HCT116 (cell line): Measurements from ENCODE around the gene EIF2B2. TPM values are rescaled to one million over a fixed set of nuclear protein-coding genes. Genes with fewer than 3 reads are reported as not detected.

Source experiments
- ATAC-seq: fragments of 200-7000 bp; cut with Tn5 transposase; 2 replicates; pipeline ENCODE4 v1.9.1; 2020; ENCODE audit warnings: mild to moderate bottlenecking, moderate library complexity
- BruUV-seq: library from RNA; stranded (reverse); fragments of 400-500 nt; replicated peaks from 2 replicates; lab custom pipeline; 2021; lab: Mats Ljungman, UMichigan
- CTCF ChIA-PET: fragments of 300-600 bp; sonication (Branson Sonifier 250); formaldehyde crosslinking; loops from one replicate; lab custom pipeline; 2021; ENCODE audit warnings: antibody characterized with exemption; lab: Charles Lee
- POLR2A ChIA-PET: fragments of 300-600, 350-600 bp; sonication (Branson Sonifier 250); formaldehyde crosslinking; loops from one replicate; lab custom pipeline; 2021; ENCODE audit warnings: antibody characterized with exemption; lab: Charles Lee
- RAD21 ChIA-PET, 2 experiments: fragments of 300-600 bp; sonication (Branson Sonifier 250); formaldehyde crosslinking; loops; one replicate each; lab custom pipeline; 2023; ENCODE audit warnings: low total read pairs in 2 of 2; ENCODE audit not compliant: uncharacterized antibody in 2 of 2, unreplicated experiment in 2 of 2, low non-redundant PET in 1 of 2; lab: Charles Lee
- DNase-seq: peaks from one replicate; pipeline ENCODE4 v3.0.0-alpha.2; 2010; ENCODE audit warnings: low read depth, low spot score
- H2AFZ ChIP-seq: fragments of 200-600 bp; shearing (Covaris generic), sonication (generic); 2 replicates; pipeline ENCODE4 v1.6.1; 2017; ENCODE audit warnings: low read depth, mixed run types, mixed read lengths, antibody characterized with exemption, low read length; ENCODE audit not compliant: poor library complexity, severe bottlenecking
- H3K27ac ChIP-seq: 2 replicates; pipeline ENCODE4 v1.5.1; 2012; ENCODE audit warnings: low read depth, low read length
- H3K27me3 ChIP-seq: fragments of 200-600 bp; sonication (generic); 2 replicates; pipeline ENCODE4 v1.6.1; 2016; ENCODE audit warnings: mixed run types, low read length, mixed read lengths; ENCODE audit not compliant: insufficient read depth
- H3K36me3 ChIP-seq, 2 experiments: fragments of 200-500 bp in 1 of 2; fragments of 200-600 bp in 1 of 2; sonication (Bioruptor generic) in 1 of 2; sonication (generic) in 1 of 2; 2 replicates each; pipeline versions ENCODE4 v1.5.1 to v1.6.1; 2014 to 2016; ENCODE audit warnings: low read length in 2 of 2, inconsistent platforms in 1 of 2, mixed read lengths in 1 of 2, mixed run types in 1 of 2; ENCODE audit not compliant: insufficient read depth in 2 of 2, control insufficient read depth in 1 of 2
- H3K4me1 ChIP-seq, 2 experiments: fragments of 200-600 bp in 1 of 2; sonication (generic) in 1 of 2; 2 replicates each; pipeline versions ENCODE4 v1.5.1 to v1.6.1; 2012 to 2017; ENCODE audit warnings: low read length in 2 of 2, inconsistent platforms in 1 of 2, mild to moderate bottlenecking in 1 of 2, mixed read lengths in 1 of 2, mixed run types in 1 of 2, moderate library complexity in 1 of 2; ENCODE audit not compliant: insufficient read depth in 2 of 2, control insufficient read depth in 1 of 2
- H3K4me2 ChIP-seq: fragments of 200-600 bp; sonication (generic); 2 replicates; pipeline ENCODE4 v1.6.1; 2017; ENCODE audit warnings: mixed run types, low read length, mixed read lengths
- H3K4me3 ChIP-seq, 2 experiments: fragments of 200-600 bp in 1 of 2; sonication (generic) in 1 of 2; replicated peaks in 1 of 2; 2 replicates each; pipeline ENCODE4 v1.5.1; 2011 to 2016; ENCODE audit warnings: low read length in 2 of 2, control low read depth in 1 of 2, low read depth in 1 of 2, mild to moderate bottlenecking in 1 of 2, mixed read lengths in 1 of 2, mixed run types in 1 of 2
- H3K79me2 ChIP-seq: fragments of 200-600 bp; sonication (generic); 2 replicates; pipeline ENCODE4 v1.6.1; 2017; ENCODE audit warnings: mild to moderate bottlenecking, mixed run types, low read length, moderate library complexity, mixed read lengths; ENCODE audit not compliant: insufficient read depth
- H3K9ac ChIP-seq: fragments of 200-600 bp; sonication (generic); 2 replicates; pipeline ENCODE4 v1.6.1; 2016; ENCODE audit warnings: low read length, mixed read lengths
- H3K9me2 ChIP-seq: fragments of 200-600 bp; sonication (generic), shearing (Covaris generic); 2 replicates; pipeline ENCODE4 v1.6.1; 2017; ENCODE audit warnings: mixed run types, mild to moderate bottlenecking, moderate library complexity; ENCODE audit not compliant: insufficient read depth
- H3K9me3 ChIP-seq, 2 experiments: fragments of 200-500 bp in 1 of 2; fragments of 200-600 bp in 1 of 2; sonication (Bioruptor generic) in 1 of 2; sonication (generic) in 1 of 2; 2 replicates each; pipeline ENCODE4 v1.6.1; 2014 to 2017; ENCODE audit warnings: low read length in 2 of 2, mixed read lengths in 2 of 2, inconsistent platforms in 1 of 2, low read depth in 1 of 2, mild to moderate bottlenecking in 1 of 2, mixed run types in 1 of 2, moderate library complexity in 1 of 2; ENCODE audit not compliant: control insufficient read depth in 1 of 2, insufficient read depth in 1 of 2
- H4K20me1 ChIP-seq: fragments of 200-600 bp; sonication (generic), shearing (Covaris generic); 2 replicates; pipeline ENCODE4 v1.6.1; 2017; ENCODE audit warnings: mixed run types, mild to moderate bottlenecking, moderate library complexity; ENCODE audit not compliant: insufficient read depth
- ATF3 ChIP-seq: IDR thresholded peaks from 2 replicates; pipeline ENCODE4 v1.6.1; 2012
- CEBPB ChIP-seq: IDR thresholded peaks from 2 replicates; pipeline ENCODE4 v1.6.1; 2012; ENCODE audit warnings: low read depth
- EGR1 ChIP-seq: IDR thresholded peaks from 2 replicates; pipeline ENCODE4 v1.6.1; 2012; ENCODE audit warnings: low read depth
- EZH2phosphoT487 ChIP-seq: fragments of 200-600 bp; IDR thresholded peaks from 2 replicates; pipeline ENCODE4 v1.6.1; 2018; ENCODE audit warnings: antibody characterized with exemption, borderline replicate concordance
- POLR2A ChIP-seq: IDR thresholded peaks from 2 replicates; pipeline ENCODE4 v1.7.0; 2011; ENCODE audit warnings: borderline replicate concordance; ENCODE audit not compliant: insufficient read depth, insufficient read length; ENCODE audit errors: extremely low read depth
- POLR2AphosphoS5 ChIP-seq: IDR thresholded peaks from 2 replicates; pipeline ENCODE4 v1.6.1; 2011; ENCODE audit warnings: mild to moderate bottlenecking, low read depth, low read length, moderate library complexity
- REST ChIP-seq: IDR thresholded peaks from 2 replicates; pipeline ENCODE4 v1.6.1; 2012; ENCODE audit warnings: low read depth
- YY1 ChIP-seq: IDR thresholded peaks from 2 replicates; pipeline ENCODE4 v1.6.1; 2011; ENCODE audit warnings: low read length, low read depth, moderate library complexity, mild to moderate bottlenecking; ENCODE audit not compliant: insufficient replicate concordance; ENCODE audit errors: extremely low read depth
- ZNF274 ChIP-seq: fragments of 200-500 bp; sonication (Bioruptor generic); IDR thresholded peaks from 2 replicates; pipeline ENCODE4 v1.6.1; 2014; ENCODE audit warnings: mild to moderate bottlenecking, low read depth, low read length, inconsistent platforms
- intact Hi-C: fragments of 100-400 bp; cut with micrococcal nuclease; formaldehyde crosslinking; loops from 2 replicates; pipeline ENCODE4 v1.10.0; 2022
- total RNA-seq: library from RNA; stranded (reverse); gene quantifications from one replicate; pipeline ENCODE4 v1.2.1, GENCODE V29; 2021; ENCODE audit not compliant: unreplicated experiment
- TF ChIP-seq, protein P1 (sequence below): IDR thresholded peaks from 2 replicates; pipeline ENCODE4 v1.6.1; 2012

EIF2B2 gene
- total RNA-seq, 1 experiment from 2014 or later: 54.8 TPM

- H3K9me3 ChIP-seq: no peaks in the 10 kb centered on the region
- no peak overlapping the region for H3K4me2 ChIP-seq
- H3K27ac ChIP-seq: no peak overlapping the region
- CTCF ChIA-PET: no interaction called here
- ATAC-seq: no peak
- H3K36me3 ChIP-seq: peaks cover 2 to 20% of the 10 kb centered on the region in 2 experiments; a peak in 1 of 4 replicates
- no peak for DNase-seq
- no TSS peak for BruUV-seq
- RAD21 ChIA-PET: no interaction called here
- no peak overlapping the region for H3K4me3 ChIP-seq
- peaks cover 55% of the 10 kb centered on the region for H3K79me2 ChIP-seq
- POLR2A ChIA-PET: no interaction called here
- H2AFZ ChIP-seq: no peak overlapping the region
- no peaks in the 10 kb centered on the region for H4K20me1 ChIP-seq
- intact Hi-C loops: no loop called here
- no peaks in the 10 kb centered on the region for H3K27me3 ChIP-seq
- H3K9me2 ChIP-seq: no peaks in the 10 kb centered on the region
- H3K4me1 ChIP-seq: peaks cover 5 to 13% of the 10 kb centered on the region in 2 experiments; a peak in 2 of 4 replicates
- TF ChIP-seq ATF3 (no peak), REST (no peak), CEBPB (no peak), POLR2A (no peak), POLR2AphosphoS5 (no peak), YY1 (no peak), EGR1 (no peak), EZH2phosphoT487 (no peak), ZNF274 (no peak)
- TF ChIP-seq, protein P1, sequence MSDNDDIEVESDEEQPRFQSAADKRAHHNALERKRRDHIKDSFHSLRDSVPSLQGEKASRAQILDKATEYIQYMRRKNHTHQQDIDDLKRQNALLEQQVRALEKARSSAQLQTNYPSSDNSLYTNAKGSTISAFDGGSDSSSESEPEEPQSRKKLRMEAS: no peak
- TF ChIP-seq, all 23 proteins: peak for 0
- no peak overlapping the region for H3K9ac ChIP-seq
Measured at GRCh38 chr14:75060420-75060819, 57.7 kb downstream of the EIF2B2 start.

Other genes starting within 250 kb of the EIF2B2 start
- gene YLPM1, start 239.6 kb upstream of the EIF2B2 start, total RNA-seq: 55.1 TPM
- not detected for gene PROX2, start 126.8 kb upstream of the EIF2B2 start, total RNA-seq
- gene DLST, start 121.0 kb upstream of the EIF2B2 start, total RNA-seq: 101 TPM
- gene RPS6KL1, start 79.7 kb upstream of the EIF2B2 start, total RNA-seq: 6.7 TPM
- gene PGF, start 47.3 kb upstream of the EIF2B2 start, total RNA-seq: 6.4 TPM
- 14.7 TPM for gene MLH3, start 48.5 kb downstream of the EIF2B2 start, total RNA-seq
- gene ACYP1, start 61.1 kb downstream of the EIF2B2 start, total RNA-seq: 30.7 TPM
- gene ZC2HC1C, start 66.7 kb downstream of the EIF2B2 start, total RNA-seq: 0.98 TPM
- 64.4 TPM for gene NEK9, start 124.1 kb downstream of the EIF2B2 start, total RNA-seq
- 303 TPM for gene TMED10, start 173.7 kb downstream of the EIF2B2 start, total RNA-seq